Endothelial cell of umbilical vein (primary cell): ENCODE data around the gene OGDH.

ENCODE experiments used
- CTCF ChIP-seq, 2 donors: IDR thresholded peaks; 1 replicate in 1 of 2; 2 replicates in 1 of 2; pipeline ENCODE4 v1.5.1; 2011; ENCODE audit warnings: low read length in 2 of 2, mild to moderate bottlenecking in 2 of 2, moderate library complexity in 2 of 2, control low read depth in 1 of 2, inconsistent platforms in 1 of 2, low read depth in 1 of 2; ENCODE audit not compliant: insufficient read depth in 1 of 2; ENCODE audit errors: extremely low read depth in 1 of 2
- GATA2 ChIP-seq: IDR thresholded peaks from 2 replicates; pipeline ENCODE4 v1.7.0; 2011; ENCODE audit warnings: low read depth, mild to moderate bottlenecking, moderate library complexity, mixed read lengths, low read length; ENCODE audit not compliant: insufficient read length, insufficient read depth
- MAX ChIP-seq: IDR thresholded peaks from 2 replicates; pipeline ENCODE4 v1.6.1; 2011; ENCODE audit not compliant: insufficient read depth, insufficient read length
- POLR2A ChIP-seq: IDR thresholded peaks from 2 replicates; pipeline ENCODE4 v1.6.1; 2012; ENCODE audit warnings: low read depth, mild to moderate bottlenecking, control low read depth, low read length
- POLR2AphosphoS5 ChIP-seq: IDR thresholded peaks from 2 replicates; pipeline ENCODE4 v1.6.1; 2012; ENCODE audit warnings: low read depth, mild to moderate bottlenecking, control low read depth, low read length, moderate library complexity; ENCODE audit not compliant: insufficient read depth

- TF ChIP-seq GATA2, result no peak
- no peak for TF ChIP-seq CTCF (IDR thresholded peaks at IDR 0.05; ENCODE audit: extremely low read depth in 1 of 2, insufficient read depth in 1 of 2, low read depth in 1 of 2, low read length in 2 of 2)
- no peak for TF ChIP-seq POLR2A
- no peak for TF ChIP-seq MAX
- TF ChIP-seq POLR2AphosphoS5, result no peak
Observed at GRCh38 chr7:44709011-44709915, 102.8 kb downstream of the OGDH start.
